Medulla oblongata (tissue), 1 donor: ENCODE measurements around the gene OVCH1.
A peak's percentile ranks its signal among the peaks of the same experiment; 100 is the strongest.

ENCODE experiments used
- DNase-seq: peaks from one replicate; pipeline ENCODE4 v3.0.0-alpha.2; 2015; ENCODE audit errors: extremely low spot score

OVCH1 gene

GRCh38 chr12:29497588-29497987 lies at the start of gene OVCH1:
TSS of gene OVCH1 (minus strand) at chr12:29497686. CDS start at chr12:29497686, 0 bp downstream.
- DNase-seq = no peak

- DNase-seq = no peak
Measured at GRCh38 chr12:29547151-29547632, 49.7 kb upstream of the OVCH1 start.

GRCh38 chr12:29546000-29546399 lies 48.5 kb upstream of the OVCH1 start:
- DNase-seq = peak; percentile 21

GRCh38 chr12:29545102-29545467 lies 47.6 kb upstream of the OVCH1 start:
- DNase-seq = no peak

- DNase-seq = no peak
Measured at GRCh38 chr12:29544428-29545101, 47.1 kb upstream of the OVCH1 start.

- DNase-seq = no peak
Measured at GRCh38 chr12:29543036-29543435, 45.5 kb upstream of the OVCH1 start.

- no peak for DNase-seq
Measured at GRCh38 chr12:29537298-29537697, 39.8 kb upstream of the OVCH1 start.

GRCh38 chr12:29534935-29535334 lies 37.4 kb upstream of the OVCH1 start:
- no peak for DNase-seq

GRCh38 chr12:29533815-29534489 lies 36.5 kb upstream of the OVCH1 start:
- DNase-seq = no peak

- no peak for DNase-seq
Measured at GRCh38 chr12:29531471-29531870, 34.0 kb upstream of the OVCH1 start.

GRCh38 chr12:29530436-29530835 lies 33.0 kb upstream of the OVCH1 start:
- no peak for DNase-seq

- peak; percentile 20 for DNase-seq
Measured at GRCh38 chr12:29528161-29528560, 30.7 kb upstream of the OVCH1 start.

GRCh38 chr12:29521951-29522350 lies 24.5 kb upstream of the OVCH1 start:
- no peak for DNase-seq

- DNase-seq = peak; percentile 61
Measured at GRCh38 chr12:29519585-29520182, 22.2 kb upstream of the OVCH1 start.

GRCh38 chr12:29518407-29518806 lies 20.9 kb upstream of the OVCH1 start:
- DNase-seq = no peak

GRCh38 chr12:29517264-29517663 lies 19.8 kb upstream of the OVCH1 start:
- DNase-seq = peak; percentile 13

- no peak for DNase-seq
Measured at GRCh38 chr12:29516431-29516875, 19.0 kb upstream of the OVCH1 start.

GRCh38 chr12:29510591-29511185 lies 13.2 kb upstream of the OVCH1 start:
- no peak for DNase-seq

- no peak for DNase-seq
Measured at GRCh38 chr12:29509503-29509902, 12.0 kb upstream of the OVCH1 start.

- no peak for DNase-seq
Measured at GRCh38 chr12:29508949-29509348, 11.5 kb upstream of the OVCH1 start.

GRCh38 chr12:29505122-29505521 lies 7.6 kb upstream of the OVCH1 start:
- DNase-seq = no peak

GRCh38 chr12:29503283-29503682 lies 5.8 kb upstream of the OVCH1 start:
- DNase-seq = no peak

GRCh38 chr12:29499235-29499634 lies 1.7 kb upstream of the OVCH1 start:
- DNase-seq = no peak
